Measurements from ENCODE around the gene FOXK1. TPM values are rescaled to one million over a fixed set of nuclear protein-coding genes. Genes with fewer than 3 reads are reported as not detected.

FOXK1 gene
- polyA plus RNA-seq, 1 experiment = 3.3 TPM

- Histone ChIP-seq H3K36me3 (ENCODE audit: control insufficient read depth, insufficient read depth, low read length) (peaks cover 50% of the 10 kb centered on the region), H3K4me3 (ENCODE audit: low read depth, low read length) (no peak overlapping the region), H3K27me3 (ENCODE audit: control insufficient read depth, insufficient read depth, low read length) (no peaks in the 10 kb centered on the region)
- CTCF ChIA-PET = interaction anchor here (0.6 to 0.7 kb wide), 2 partner anchors 11 to 579 kb away, joined by 3 to 4 read pairs; no protein-coding TSS in a partner anchor
- POLR2A ChIA-PET = no interaction called here
- DNase-seq (ENCODE audit: low read depth) = no peak
- no peak for TF ChIP-seq CTCF (IDR thresholded peaks at IDR 0.05; ENCODE audit: insufficient read depth, low read depth, low read length)
Measured at GRCh38 chr7:4785371-4785770, 103.3 kb downstream of the FOXK1 start.

GRCh38 chr7:4786015-4786414, 103.9 kb downstream of the FOXK1 start:
- Histone ChIP-seq H3K36me3 (ENCODE audit: control insufficient read depth, insufficient read depth, low read length) (peaks cover 49% of the 10 kb centered on the region), H3K27me3 (ENCODE audit: control insufficient read depth, insufficient read depth, low read length) (no peaks in the 10 kb centered on the region), H3K4me3 (ENCODE audit: low read depth, low read length) (no peak overlapping the region)
- TF ChIP-seq CTCF (IDR thresholded peaks at IDR 0.05; ENCODE audit: insufficient read depth, low read depth, low read length) = no peak
- ChIA-PET POLR2A (no interaction called here), CTCF (interaction anchor here (0.7 kb wide), 1 partner anchor 11 kb away, joined by 4 read pairs; no protein-coding TSS in a partner anchor)
- no peak for DNase-seq (ENCODE audit: low read depth)

- DNase-seq (ENCODE audit: low read depth) = no peak
- TF ChIP-seq CTCF (IDR thresholded peaks at IDR 0.05; ENCODE audit: insufficient read depth, low read depth, low read length) = no peak
- Histone ChIP-seq H3K4me3 (ENCODE audit: low read depth, low read length) (no peak overlapping the region), H3K27me3 (ENCODE audit: control insufficient read depth, insufficient read depth, low read length) (no peaks in the 10 kb centered on the region), H3K36me3 (ENCODE audit: control insufficient read depth, insufficient read depth, low read length) (peaks cover 44% of the 10 kb centered on the region)
- POLR2A ChIA-PET = no interaction called here
- CTCF ChIA-PET = interaction anchor here (0.6 to 1.0 kb wide), 2 partner anchors 11 to 19 kb away, joined by 3 to 7 read pairs; no protein-coding TSS in a partner anchor
Measured at GRCh38 chr7:4787541-4787940, 105.4 kb downstream of the FOXK1 start.

GRCh38 chr7:4787947-4788626, 106.0 kb downstream of the FOXK1 start:
- CTCF ChIA-PET = interaction anchor here (0.6 kb wide), 1 partner anchor 20 kb away, joined by 3 read pairs; no protein-coding TSS in a partner anchor
- peaks cover 45% of the 10 kb centered on the region for H3K36me3 ChIP-seq (ENCODE audit: control insufficient read depth, insufficient read depth, low read length)

More at GRCh38 chr7:4787947-4788626, 106.0 kb downstream of the FOXK1 start:
- no peak for TF ChIP-seq CTCF (IDR thresholded peaks at IDR 0.05; ENCODE audit: insufficient read depth, low read depth, low read length)
- POLR2A ChIA-PET = no interaction called here
- no peak for DNase-seq (ENCODE audit: low read depth)
- no peaks in the 10 kb centered on the region for H3K27me3 ChIP-seq (ENCODE audit: control insufficient read depth, insufficient read depth, low read length)
- no peak overlapping the region for H3K4me3 ChIP-seq (ENCODE audit: low read depth, low read length)
